Gastrocnemius medialis (tissue), 4 donors: ENCODE data around the gene EMD.

ENCODE experiments used
- POLR2A ChIP-seq, 2 donors: fragments of 450-650 bp; IDR thresholded peaks; one replicate each; pipeline ENCODE4 v1.6.1; 2017; ENCODE audit warnings: antibody characterized with exemption in 2 of 2, mild to moderate bottlenecking in 2 of 2, moderate library complexity in 2 of 2
- TF ChIP-seq, protein P1 (sequence below), 5 experiments: fragments of 450-650 bp in 3 of 5; fragments of 200-600 bp in 2 of 5; sonication (generic) in 2 of 5; IDR thresholded peaks in 4 of 5; conservative IDR thresholded peaks in 1 of 5; 1 replicate in 4 of 5; 2 replicates in 1 of 5; pipeline ENCODE4 v1.5.1; 2016 to 2019; ENCODE audit warnings: antibody characterized with exemption in 5 of 5, mild to moderate bottlenecking in 3 of 5, moderate library complexity in 3 of 5

GRCh38 chrX:154417157-154417556, 38.1 kb downstream of the EMD start:
- no peak for TF ChIP-seq POLR2A (IDR thresholded peaks at IDR 0.05)
- TF ChIP-seq, protein P1, sequence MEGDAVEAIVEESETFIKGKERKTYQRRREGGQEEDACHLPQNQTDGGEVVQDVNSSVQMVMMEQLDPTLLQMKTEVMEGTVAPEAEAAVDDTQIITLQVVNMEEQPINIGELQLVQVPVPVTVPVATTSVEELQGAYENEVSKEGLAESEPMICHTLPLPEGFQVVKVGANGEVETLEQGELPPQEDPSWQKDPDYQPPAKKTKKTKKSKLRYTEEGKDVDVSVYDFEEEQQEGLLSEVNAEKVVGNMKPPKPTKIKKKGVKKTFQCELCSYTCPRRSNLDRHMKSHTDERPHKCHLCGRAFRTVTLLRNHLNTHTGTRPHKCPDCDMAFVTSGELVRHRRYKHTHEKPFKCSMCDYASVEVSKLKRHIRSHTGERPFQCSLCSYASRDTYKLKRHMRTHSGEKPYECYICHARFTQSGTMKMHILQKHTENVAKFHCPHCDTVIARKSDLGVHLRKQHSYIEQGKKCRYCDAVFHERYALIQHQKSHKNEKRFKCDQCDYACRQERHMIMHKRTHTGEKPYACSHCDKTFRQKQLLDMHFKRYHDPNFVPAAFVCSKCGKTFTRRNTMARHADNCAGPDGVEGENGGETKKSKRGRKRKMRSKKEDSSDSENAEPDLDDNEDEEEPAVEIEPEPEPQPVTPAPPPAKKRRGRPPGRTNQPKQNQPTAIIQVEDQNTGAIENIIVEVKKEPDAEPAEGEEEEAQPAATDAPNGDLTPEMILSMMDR (IDR thresholded peaks at IDR 0.05 in 4 of 5, conservative IDR thresholded peaks at IDR 0.05 in 1 of 5): no peak
